ENCODE measurements around the gene CCDC38.

The CCDC38 gene

DNA sequence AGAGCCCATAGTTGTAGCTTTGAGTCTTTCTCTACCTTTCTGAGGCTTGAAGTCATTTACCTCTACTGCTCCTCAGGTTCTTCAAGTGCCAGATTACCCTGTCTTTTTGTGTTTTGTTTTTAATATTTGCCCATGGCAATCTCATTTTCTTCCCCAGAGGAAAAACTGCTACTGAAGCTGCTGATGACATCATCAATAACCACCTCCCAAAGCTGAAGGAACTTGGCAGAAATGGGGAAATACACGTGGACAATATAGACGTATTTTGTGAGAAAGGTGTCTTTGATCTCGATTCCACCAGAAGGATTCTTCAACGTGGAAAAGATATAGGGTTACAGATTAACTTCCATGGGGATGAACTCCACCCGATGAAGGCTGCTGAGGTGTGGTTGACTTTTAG, 17.8 kb upstream of the CCDC38 start:
- no peak for DNase-seq

- DNase-seq: peak; percentile 27
Observed at GRCh38 chr12:95959107-95959506, 16.7 kb upstream of the CCDC38 start.

- no peak for DNase-seq
Observed at GRCh38 chr12:95956557-95957145, 14.2 kb upstream of the CCDC38 start.

GRCh38 chr12:95955549-95956159, 13.2 kb upstream of the CCDC38 start:
- no peak for DNase-seq

GRCh38 chr12:95953000-95953399, 10.6 kb upstream of the CCDC38 start:
- DNase-seq: no peak

- no peak for DNase-seq
Observed at GRCh38 chr12:95951515-95951914, 9.1 kb upstream of the CCDC38 start.

GRCh38 chr12:95949477-95950206, 7.2 kb upstream of the CCDC38 start:
- DNase-seq: no peak

DNA sequence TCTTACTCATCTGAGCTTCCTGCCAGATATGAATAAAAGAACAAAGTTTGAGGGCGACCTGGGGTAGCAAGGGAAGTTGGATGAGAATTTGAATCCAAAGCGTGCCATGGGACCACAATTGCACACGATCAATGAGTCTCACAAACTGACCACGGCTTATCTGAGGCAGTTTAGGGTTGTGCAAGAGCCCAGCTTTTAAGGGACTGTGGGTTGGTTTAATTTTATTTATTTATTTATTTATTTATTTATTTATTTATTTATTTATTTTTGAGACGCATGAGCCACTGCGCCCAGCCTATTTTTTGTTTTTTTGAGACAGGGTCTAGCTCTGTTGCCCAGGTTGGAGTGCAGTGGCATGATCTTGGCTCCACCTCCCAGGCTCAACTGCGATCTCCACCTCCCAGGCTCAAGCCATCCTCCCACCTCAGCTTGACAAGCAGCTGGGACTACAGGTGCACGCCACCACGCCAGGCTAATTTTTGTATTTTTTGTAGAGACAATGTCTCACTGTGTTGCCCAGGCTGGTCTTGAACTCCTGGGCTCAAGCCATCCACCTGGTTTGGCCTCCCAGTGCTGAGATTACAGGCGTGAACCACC, 1.8 kb upstream of the CCDC38 start:
- no peak for DNase-seq

DNA sequence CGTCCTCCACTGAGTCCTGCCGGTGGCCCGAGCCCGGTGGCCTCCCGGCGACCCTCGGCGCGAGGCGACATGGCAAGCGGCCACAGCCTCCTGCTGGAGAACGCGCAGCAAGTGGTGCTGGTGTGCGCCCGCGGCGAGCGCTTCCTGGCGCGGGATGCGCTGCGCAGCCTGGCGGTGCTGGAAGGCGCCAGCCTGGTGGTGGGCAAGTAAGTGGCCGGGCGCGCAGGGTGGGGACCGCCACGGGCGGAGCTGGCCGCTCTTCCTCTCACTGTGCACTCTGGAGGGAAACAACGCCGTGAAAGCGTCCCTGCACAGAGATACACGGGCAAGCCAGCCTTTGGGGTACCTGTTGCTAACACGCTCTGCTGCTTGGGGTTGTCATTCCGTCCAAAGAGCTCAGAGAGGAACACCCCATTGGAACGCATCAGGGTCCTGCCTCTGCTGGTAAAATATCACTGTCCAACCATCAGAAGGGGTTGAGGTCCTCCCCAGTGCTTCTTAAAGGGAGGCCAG, 972 bp upstream of the CCDC38 start, which contains the start of gene AMDHD1:
TSS of gene AMDHD1 (plus strand) at position 2 of the 513 bp plus-strand sequence. CDS start at position 70, 68 bp downstream.
- DNase-seq: peak; percentile 64

GRCh38 chr12:95942101-95942523, 302 bp downstream of the CCDC38 start:
- DNase-seq: no peak

DNA sequence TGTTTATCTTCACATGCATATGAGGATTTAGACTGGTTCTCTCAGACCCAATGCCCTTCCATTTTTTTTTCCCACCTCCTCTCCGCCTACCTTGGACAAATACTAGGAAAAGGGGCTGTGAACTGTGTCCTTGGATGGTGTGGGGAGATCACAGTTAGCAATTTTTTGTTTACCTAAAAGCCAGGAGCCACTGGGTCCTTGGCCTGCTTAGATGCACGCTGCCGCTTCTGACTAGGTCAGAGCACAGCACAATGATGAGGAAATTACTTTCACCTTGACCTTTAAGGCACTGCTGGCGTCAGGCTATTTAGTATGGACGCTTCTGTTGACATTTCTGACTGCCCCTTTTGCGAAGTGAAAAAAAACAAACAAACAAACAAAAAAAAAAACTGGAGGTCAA, 1.9 kb downstream of the CCDC38 start:
- no peak for DNase-seq

- DNase-seq: peak; percentile 27
Observed at GRCh38 chr12:95922231-95922630, 20.2 kb downstream of the CCDC38 start.

- DNase-seq: no peak
Observed at GRCh38 chr12:95919110-95919509, 23.3 kb downstream of the CCDC38 start.

- DNase-seq: peak; percentile 63
Observed at GRCh38 chr12:95918194-95918993, 24.0 kb downstream of the CCDC38 start.

DNA sequence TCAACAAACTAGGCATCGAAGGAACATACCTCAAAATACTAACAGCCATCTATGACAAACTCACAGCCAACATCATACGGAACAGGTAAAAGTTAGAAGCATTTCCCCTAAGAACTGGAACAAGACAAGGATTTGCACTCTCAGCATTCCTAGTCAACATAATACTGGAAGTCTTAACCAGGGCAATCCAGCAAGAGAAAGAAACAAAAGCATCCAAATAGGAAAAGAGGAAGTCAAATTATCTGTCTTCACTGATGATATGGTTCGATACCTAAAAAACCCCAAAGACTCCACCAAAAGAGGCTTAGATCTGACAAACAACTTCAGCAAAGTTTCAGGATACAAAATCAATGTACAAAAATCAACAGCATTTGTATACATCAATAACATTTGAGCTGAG, 32.5 kb downstream of the CCDC38 start:
- no peak for DNase-seq

- peak; percentile 62 for DNase-seq
Observed at GRCh38 chr12:95908573-95908972, 33.8 kb downstream of the CCDC38 start.

DNA sequence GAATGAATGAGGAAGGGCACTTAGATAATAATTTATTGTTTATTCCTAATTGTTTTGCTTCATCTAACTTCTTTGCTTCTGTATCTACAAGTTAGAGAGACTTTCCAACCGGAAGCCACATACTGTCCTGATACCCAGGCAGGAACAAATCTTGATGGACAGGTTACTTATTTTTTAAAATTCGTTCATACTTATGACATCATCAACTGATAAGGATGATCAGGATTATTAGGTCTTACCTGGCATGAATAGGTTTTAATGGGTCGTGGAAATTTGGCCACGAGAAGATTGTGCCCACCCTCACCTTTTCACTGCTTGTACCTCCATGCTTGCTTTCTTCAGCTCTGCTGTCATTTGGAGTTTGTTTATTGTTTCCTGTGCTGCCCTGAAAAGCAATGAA, 44.3 kb downstream of the CCDC38 start:
- DNase-seq: no peak

DNA sequence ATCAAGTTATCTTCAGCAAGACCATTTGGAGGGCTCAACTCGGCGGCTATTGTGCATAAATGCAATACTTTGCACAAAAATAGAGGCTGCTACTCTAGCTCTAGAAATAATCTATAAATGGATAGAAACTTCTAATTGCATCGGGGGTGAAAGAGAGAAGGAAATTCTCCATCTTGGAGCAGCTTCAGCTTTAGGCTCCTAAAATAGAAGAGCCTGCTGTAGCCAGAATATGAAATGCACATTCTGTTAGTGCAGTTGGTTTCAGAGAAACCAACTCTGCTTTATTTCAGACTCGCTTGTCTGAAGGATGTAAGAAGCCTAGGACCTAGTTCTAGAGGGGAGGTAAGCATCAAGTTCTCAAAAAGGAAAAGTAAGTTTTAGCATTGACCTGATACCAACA, 45.6 kb downstream of the CCDC38 start:
- no peak for DNase-seq

DNA sequence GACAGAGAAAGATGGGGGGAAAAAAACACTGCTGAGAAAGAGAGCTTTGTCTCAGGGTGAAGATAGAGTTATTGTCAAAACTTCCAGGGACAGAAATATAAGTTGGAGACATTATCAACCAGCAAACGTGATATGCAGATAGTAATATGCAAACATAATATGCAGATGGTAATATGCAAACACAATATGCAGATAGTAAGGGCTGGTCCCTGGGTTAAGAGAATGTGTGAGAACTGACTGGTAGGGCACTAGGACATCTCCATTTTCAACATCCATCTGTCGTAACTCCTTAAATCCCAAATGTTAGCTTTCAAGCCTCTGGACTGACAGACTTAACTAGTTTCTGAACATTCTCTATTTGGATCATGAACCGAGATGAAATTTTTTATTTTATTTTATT, 51.5 kb downstream of the CCDC38 start:
- no peak for DNase-seq

DNA sequence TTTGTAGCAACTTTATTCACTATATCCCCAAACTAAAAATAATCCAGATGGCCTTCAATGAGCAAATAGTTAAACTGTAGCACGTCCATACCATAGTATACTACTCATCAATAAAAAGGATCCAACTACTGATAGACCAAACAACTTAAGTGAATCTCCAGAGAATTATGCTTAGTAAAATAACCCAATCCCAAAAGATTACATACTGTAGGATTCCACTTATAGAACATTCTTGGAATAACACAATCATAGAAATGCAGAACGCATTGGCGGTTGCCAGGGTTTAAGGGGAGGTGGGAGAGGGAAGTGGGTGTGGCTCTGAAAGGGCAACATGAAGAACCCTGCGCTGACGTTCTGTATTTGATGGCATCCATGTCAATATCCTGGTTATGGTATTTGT, 55.1 kb downstream of the CCDC38 start:
- no peak for DNase-seq

GRCh38 chr12:95884998-95885397, 57.4 kb downstream of the CCDC38 start:
- DNase-seq: peak; percentile 39

GRCh38 chr12:95882873-95883272, 59.5 kb downstream of the CCDC38 start:
- no peak for DNase-seq

- peak; percentile 48 for DNase-seq
Observed at GRCh38 chr12:95882080-95882479, 60.3 kb downstream of the CCDC38 start.

All from EL (cell line).